SK-N-SH (cell line): ENCODE data around the gene MCF2L. TPM values are rescaled to one million over a fixed set of nuclear protein-coding genes. Genes with fewer than 3 reads are reported as not detected.

Experiments used
- CTCF ChIA-PET: fragments of 300-600, 350-600 bp; formaldehyde crosslinking; extraction: SDS; loops from one replicate; lab custom pipeline; 2021; lab: Yijun Ruan, JAX
- POLR2A ChIA-PET: fragments of 350-600 bp; sonication (Branson Sonifier 250); formaldehyde crosslinking; extraction: SDS; loops from one replicate; lab custom pipeline; 2020; ENCODE audit warnings: antibody characterized with exemption, inconsistent platforms; lab: Yijun Ruan, JAX
- DNase-seq: peaks from one replicate; pipeline ENCODE4 v3.0.0; 2012
- H2AFZ ChIP-seq: fragments of 200-600 bp; sonication (generic); 2 replicates; pipeline ENCODE4 v1.8.1; 2016; ENCODE audit warnings: antibody characterized with exemption, mild to moderate bottlenecking, low read depth
- H3F3A ChIP-seq: fragments of 200-600 bp; sonication (generic); replicated peaks from 2 replicates; pipeline ENCODE3; 2016; ENCODE audit warnings: antibody characterized with exemption, mild to moderate bottlenecking; ENCODE audit not compliant: insufficient read depth
- H3K27ac ChIP-seq, 2 experiments: fragments of 200-500 bp in 1 of 2; fragments of 200-600 bp in 1 of 2; sonication (Bioruptor generic) in 1 of 2; sonication (generic), shearing (Covaris generic) in 1 of 2; 2 replicates each; pipeline versions ENCODE4 v1.5.1 to v1.6.1; 2014 to 2016; ENCODE audit warnings: low read depth in 2 of 2, inconsistent platforms in 1 of 2, low read length in 1 of 2, mild to moderate bottlenecking in 1 of 2, mixed read lengths in 1 of 2
- H3K27me3 ChIP-seq: fragments of 200-600 bp; sonication (generic), shearing (Covaris generic); 2 replicates; pipeline ENCODE4 v1.6.1; 2016; ENCODE audit warnings: mixed run types; ENCODE audit not compliant: insufficient read depth
- H3K36me3 ChIP-seq, 2 experiments: fragments of 200-500 bp in 1 of 2; fragments of 200-600 bp in 1 of 2; sonication (Bioruptor generic) in 1 of 2; sonication (generic) in 1 of 2; replicated peaks in 1 of 2; 2 replicates each; pipeline versions ENCODE3 to v1.5.1; 2014 to 2016; ENCODE audit warnings: low read length in 1 of 2, mild to moderate bottlenecking in 1 of 2; ENCODE audit not compliant: insufficient read depth in 2 of 2, control insufficient read depth in 1 of 2
- H3K4me1 ChIP-seq, 2 experiments: fragments of 200-500 bp in 1 of 2; fragments of 200-600 bp in 1 of 2; sonication (Bioruptor generic) in 1 of 2; sonication (generic), shearing (Covaris generic) in 1 of 2; 2 replicates each; pipeline versions ENCODE4 v1.5.1 to v1.6.1; 2014 to 2016; ENCODE audit warnings: low read depth in 1 of 2, low read length in 1 of 2, mixed run types in 1 of 2; ENCODE audit not compliant: insufficient read depth in 2 of 2, control insufficient read depth in 1 of 2
- H3K4me2 ChIP-seq: fragments of 200-600 bp; sonication (generic), shearing (Covaris generic); 2 replicates; pipeline ENCODE4 v1.6.1; 2017; ENCODE audit warnings: mixed run types
- H3K4me3 ChIP-seq, 2 experiments: fragments of 200-500 bp in 1 of 2; fragments of 200-600 bp in 1 of 2; sonication (Bioruptor generic) in 1 of 2; sonication (generic), shearing (Covaris generic) in 1 of 2; 2 replicates each; pipeline versions ENCODE4 v1.5.1 to v1.8.1; 2014 to 2016; ENCODE audit warnings: low read depth in 2 of 2, inconsistent platforms in 1 of 2, low read length in 1 of 2, mild to moderate bottlenecking in 1 of 2, mixed read lengths in 1 of 2, moderate library complexity in 1 of 2
- H3K79me2 ChIP-seq: fragments of 200-600 bp; sonication (generic); 2 replicates; pipeline ENCODE4 v1.8.1; 2017; ENCODE audit warnings: mild to moderate bottlenecking; ENCODE audit not compliant: insufficient read depth
- H3K9ac ChIP-seq: fragments of 200-600 bp; sonication (generic); 2 replicates; pipeline ENCODE4 v1.6.1; 2017; ENCODE audit warnings: mixed run types
- H3K9me2 ChIP-seq: fragments of 200-600 bp; sonication (generic); 2 replicates; pipeline ENCODE4 v1.6.1; 2017; ENCODE audit warnings: mixed run types
- H3K9me3 ChIP-seq: fragments of 200-600 bp; sonication (generic); 2 replicates; pipeline ENCODE4 v1.6.1; 2017; ENCODE audit warnings: mixed run types, mild to moderate bottlenecking, moderate library complexity
- H4K20me1 ChIP-seq: fragments of 200-600 bp; sonication (generic); 2 replicates; pipeline ENCODE4 v1.6.1; 2017; ENCODE audit warnings: mild to moderate bottlenecking, mixed run types; ENCODE audit not compliant: insufficient read depth
- CHD2 ChIP-seq: fragments of 150-350 bp; IDR thresholded peaks from 2 replicates; pipeline ENCODE4 v1.6.1; 2018; ENCODE audit warnings: low read length; ENCODE audit not compliant: partially characterized antibody
- FOSL2 ChIP-seq: IDR thresholded peaks from 2 replicates; pipeline ENCODE4 v1.4.0; 2012; ENCODE audit warnings: low read depth, mild to moderate bottlenecking, moderate library complexity, borderline replicate concordance
- FOXM1 ChIP-seq: IDR thresholded peaks from 2 replicates; pipeline ENCODE4 v1.4.0; 2012; ENCODE audit warnings: low read depth, mild to moderate bottlenecking
- GATA2 ChIP-seq: sonication (generic); formaldehyde crosslinking; IDR thresholded peaks from 2 replicates; pipeline ENCODE4 v1.5.0; 2020; ENCODE audit warnings: mild to moderate bottlenecking, missing genetic modification reagents
- RAD21 ChIP-seq: IDR thresholded peaks from 2 replicates; pipeline ENCODE4 v1.6.1; 2012; ENCODE audit warnings: mild to moderate bottlenecking, low read length
- RCOR1 ChIP-seq: fragments of 150-350 bp; IDR thresholded peaks from 2 replicates; pipeline ENCODE4 v1.6.1; 2017; ENCODE audit warnings: antibody characterized with exemption, low read length
- RFX5 ChIP-seq: IDR thresholded peaks from 2 replicates; pipeline ENCODE4 v1.6.1; 2012; ENCODE audit warnings: mild to moderate bottlenecking, improper control_type of control experiment, low read length
- TAF1 ChIP-seq: IDR thresholded peaks from 2 replicates; pipeline ENCODE4 v1.6.1; 2012; ENCODE audit warnings: low read depth, mild to moderate bottlenecking, low read length, moderate library complexity, borderline replicate concordance
- TCF12 ChIP-seq: IDR thresholded peaks from 2 replicates; pipeline ENCODE4 v1.4.0; 2012
- TEAD4 ChIP-seq: IDR thresholded peaks from 2 replicates; pipeline ENCODE4 v1.4.0; 2012; ENCODE audit warnings: mild to moderate bottlenecking, borderline replicate concordance; ENCODE audit not compliant: insufficient read depth
- WGBS: methylation state at CpG from one replicate; pipeline ENCODE4 v1.1.6; 2017; ENCODE audit warnings: low lambda C conversion rate; 5-methylcytosine and 5-hydroxymethylcytosine counted together
- polyA plus RNA-seq, 3 experiments: library from polyadenylated mRNA; depleted of rRNA; stranded (reverse); fragments of >200 nt; gene quantifications; 2 replicates each; pipeline ENCODE4 v1.2.3, GENCODE V29; 2012
- TF ChIP-seq, protein P1 (sequence below): IDR thresholded peaks from 2 replicates; pipeline ENCODE4 v1.6.1; 2012; ENCODE audit warnings: mild to moderate bottlenecking, low read depth, low read length, moderate library complexity
- TF ChIP-seq, protein P2 (sequence below): IDR thresholded peaks from 2 replicates; pipeline ENCODE4 v1.4.0; 2012; ENCODE audit warnings: low read depth, borderline replicate concordance
- TF ChIP-seq, protein P3 (sequence below): fragments of 150-350 bp; IDR thresholded peaks from 2 replicates; pipeline ENCODE4 v1.6.1; 2016; ENCODE audit warnings: mild to moderate bottlenecking, low read depth, low read length

MCF2L gene
- polyA plus RNA-seq, 1 of the 3 experiments (the other 2 are of a cell fraction), result 0.56 TPM

DNA sequence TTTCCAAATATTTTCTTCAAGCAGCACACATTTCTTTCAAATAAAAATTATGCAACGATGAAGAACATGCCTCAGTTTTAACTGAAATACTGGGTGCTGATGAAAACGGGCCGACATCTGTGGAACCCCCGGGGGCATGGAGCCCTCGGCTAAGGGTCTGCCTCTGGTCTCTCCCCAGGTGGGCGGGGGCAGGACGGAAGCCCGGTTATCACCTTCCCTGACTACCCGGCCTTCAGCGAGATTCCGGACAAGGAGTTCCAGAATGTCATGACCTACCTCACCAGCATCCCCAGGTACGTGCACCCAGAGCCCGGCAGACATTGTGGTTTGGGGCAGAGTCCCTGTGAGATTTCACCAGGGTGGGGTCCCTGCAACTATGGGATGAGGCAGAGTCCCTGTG is 55.5 kb downstream of the MCF2L start:
- ChIA-PET CTCF (interaction anchor here (1.4 kb wide), 1 partner anchor 81 kb away, joined by 4 read pairs; no protein-coding TSS in a partner anchor), POLR2A (no interaction called here)

More for the DNA sequence above, 55.5 kb downstream of the MCF2L start:
- no peaks in the 10 kb centered on the region for H3F3A ChIP-seq
- no peak overlapping the region for H3K9ac ChIP-seq
- H3K9me2 ChIP-seq, result no peaks in the 10 kb centered on the region
- no peak overlapping the region for H2AFZ ChIP-seq
- H3K4me3 ChIP-seq, result no peak overlapping the region
- H3K27ac ChIP-seq, result no peak overlapping the region
- H3K79me2 ChIP-seq, result no peaks in the 10 kb centered on the region
- H3K36me3 ChIP-seq, result no peaks in the 10 kb centered on the region
- no peaks in the 10 kb centered on the region for H4K20me1 ChIP-seq
- H3K4me1 ChIP-seq, result peaks cover 0 to 20% of the 10 kb centered on the region in 2 experiments; a peak in 1 of 4 replicates
- no peak for DNase-seq
- no peaks in the 10 kb centered on the region for H3K9me3 ChIP-seq
- TF ChIP-seq, protein P1, sequence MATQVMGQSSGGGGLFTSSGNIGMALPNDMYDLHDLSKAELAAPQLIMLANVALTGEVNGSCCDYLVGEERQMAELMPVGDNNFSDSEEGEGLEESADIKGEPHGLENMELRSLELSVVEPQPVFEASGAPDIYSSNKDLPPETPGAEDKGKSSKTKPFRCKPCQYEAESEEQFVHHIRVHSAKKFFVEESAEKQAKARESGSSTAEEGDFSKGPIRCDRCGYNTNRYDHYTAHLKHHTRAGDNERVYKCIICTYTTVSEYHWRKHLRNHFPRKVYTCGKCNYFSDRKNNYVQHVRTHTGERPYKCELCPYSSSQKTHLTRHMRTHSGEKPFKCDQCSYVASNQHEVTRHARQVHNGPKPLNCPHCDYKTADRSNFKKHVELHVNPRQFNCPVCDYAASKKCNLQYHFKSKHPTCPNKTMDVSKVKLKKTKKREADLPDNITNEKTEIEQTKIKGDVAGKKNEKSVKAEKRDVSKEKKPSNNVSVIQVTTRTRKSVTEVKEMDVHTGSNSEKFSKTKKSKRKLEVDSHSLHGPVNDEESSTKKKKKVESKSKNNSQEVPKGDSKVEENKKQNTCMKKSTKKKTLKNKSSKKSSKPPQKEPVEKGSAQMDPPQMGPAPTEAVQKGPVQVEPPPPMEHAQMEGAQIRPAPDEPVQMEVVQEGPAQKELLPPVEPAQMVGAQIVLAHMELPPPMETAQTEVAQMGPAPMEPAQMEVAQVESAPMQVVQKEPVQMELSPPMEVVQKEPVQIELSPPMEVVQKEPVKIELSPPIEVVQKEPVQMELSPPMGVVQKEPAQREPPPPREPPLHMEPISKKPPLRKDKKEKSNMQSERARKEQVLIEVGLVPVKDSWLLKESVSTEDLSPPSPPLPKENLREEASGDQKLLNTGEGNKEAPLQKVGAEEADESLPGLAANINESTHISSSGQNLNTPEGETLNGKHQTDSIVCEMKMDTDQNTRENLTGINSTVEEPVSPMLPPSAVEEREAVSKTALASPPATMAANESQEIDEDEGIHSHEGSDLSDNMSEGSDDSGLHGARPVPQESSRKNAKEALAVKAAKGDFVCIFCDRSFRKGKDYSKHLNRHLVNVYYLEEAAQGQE, result no peak
- no peak for TF ChIP-seq TCF12
- no peak for TF ChIP-seq GATA2
- TF ChIP-seq, protein P2, sequence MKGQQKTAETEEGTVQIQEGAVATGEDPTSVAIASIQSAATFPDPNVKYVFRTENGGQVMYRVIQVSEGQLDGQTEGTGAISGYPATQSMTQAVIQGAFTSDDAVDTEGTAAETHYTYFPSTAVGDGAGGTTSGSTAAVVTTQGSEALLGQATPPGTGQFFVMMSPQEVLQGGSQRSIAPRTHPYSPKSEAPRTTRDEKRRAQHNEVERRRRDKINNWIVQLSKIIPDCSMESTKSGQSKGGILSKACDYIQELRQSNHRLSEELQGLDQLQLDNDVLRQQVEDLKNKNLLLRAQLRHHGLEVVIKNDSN, result no peak
- TF ChIP-seq RFX5, result no peak
- no peak for TF ChIP-seq TEAD4
- TF ChIP-seq RCOR1, result no peak
- TF ChIP-seq TAF1, result no peak
- TF ChIP-seq CHD2, result no peak
- TF ChIP-seq RAD21, result no peak
- TF ChIP-seq FOSL2, result no peak
- TF ChIP-seq, protein P3, sequence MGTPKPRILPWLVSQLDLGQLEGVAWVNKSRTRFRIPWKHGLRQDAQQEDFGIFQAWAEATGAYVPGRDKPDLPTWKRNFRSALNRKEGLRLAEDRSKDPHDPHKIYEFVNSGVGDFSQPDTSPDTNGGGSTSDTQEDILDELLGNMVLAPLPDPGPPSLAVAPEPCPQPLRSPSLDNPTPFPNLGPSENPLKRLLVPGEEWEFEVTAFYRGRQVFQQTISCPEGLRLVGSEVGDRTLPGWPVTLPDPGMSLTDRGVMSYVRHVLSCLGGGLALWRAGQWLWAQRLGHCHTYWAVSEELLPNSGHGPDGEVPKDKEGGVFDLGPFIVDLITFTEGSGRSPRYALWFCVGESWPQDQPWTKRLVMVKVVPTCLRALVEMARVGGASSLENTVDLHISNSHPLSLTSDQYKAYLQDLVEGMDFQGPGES, result no peak
- no peak for TF ChIP-seq FOXM1
- WGBS, result 60% methylated on average over 8 of the region's 13 CpGs
- H3K27me3 ChIP-seq, result peaks cover 4% of the 10 kb centered on the region; the same call in 1 of the 2 replicates
- H3K4me2 ChIP-seq, result no peak overlapping the region
